Measurements from ENCODE around the gene DMKN. TPM values are rescaled to one million over a fixed set of nuclear protein-coding genes. Genes with fewer than 3 reads are reported as not detected.

The DMKN gene
- polyA plus RNA-seq, 3 donors = not detected

DNA sequence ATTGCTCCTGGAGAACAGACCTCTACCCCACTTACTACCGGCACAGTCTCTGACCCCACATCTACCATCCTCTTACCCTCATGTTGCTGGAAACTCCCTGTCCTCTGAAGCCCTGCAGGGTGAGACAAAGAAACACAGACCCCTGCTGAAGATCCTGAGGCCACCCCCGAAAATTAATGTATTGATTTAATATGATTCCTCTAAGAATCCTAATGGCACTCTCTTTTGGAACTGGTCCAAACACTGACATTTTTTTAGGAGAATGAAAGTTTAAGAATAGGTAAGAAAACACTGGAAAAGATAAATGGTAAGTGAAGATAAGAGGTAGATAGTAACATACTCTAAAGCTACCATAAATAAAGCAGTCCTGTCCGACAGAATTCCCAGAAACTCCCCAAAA, 5.3 kb downstream of the DMKN start:
- H3K27ac ChIP-seq (ENCODE audit: low read depth in 1 of 2, low read length in 2 of 2) = no peak overlapping the region
- 100% methylated on average over 1 of the region's 3 CpGs for whole genome bisulfite sequencing (ENCODE audit: insufficient coverage)
- peaks cover 18 to 46% of the 10 kb centered on the region in 2 donors for H3K27me3 ChIP-seq (ENCODE audit: control insufficient read depth in 2 of 2, insufficient read depth in 2 of 2, low read length in 2 of 2)
- H3K4me3 Mint-ChIP-seq = peak overlapping the region in 1 of 2 donors; percentile 64
- H2AFZ ChIP-seq (ENCODE audit: insufficient read depth, low read depth, low read length, poor library complexity, severe bottlenecking) = no peak overlapping the region
- no peaks in the 10 kb centered on the region for H3K9me3 ChIP-seq (replicated peaks in 1 of 2; ENCODE audit: control insufficient read depth in 1 of 2, insufficient read depth in 1 of 2, low read length in 2 of 2)
- intact Hi-C loops (cut with micrococcal nuclease) = no loop called here
- peaks cover 0 to 2% (median 0%) of the 10 kb centered on the region in 7 donors for H3K9me3 Mint-ChIP-seq
- H3K4me2 ChIP-seq (replicated peaks; ENCODE audit: extremely low read depth, low read length, poor library complexity, severe bottlenecking) = no peak overlapping the region
- H3K79me2 ChIP-seq (ENCODE audit: insufficient read depth, low read length) = no peaks in the 10 kb centered on the region
- H3K4me3 ChIP-seq (replicated peaks in 1 of 3; ENCODE audit: low read depth in 2 of 3, low read length in 3 of 3) = no peak overlapping the region
- no peak for DNase-seq
- peaks cover 7% of the 10 kb centered on the region for H3K4me1 Mint-ChIP-seq
- peaks cover 0 to 1% of the 10 kb centered on the region in 2 donors for H3K36me3 Mint-ChIP-seq
- no peaks in the 10 kb centered on the region for H3K36me3 ChIP-seq (replicated peaks in 1 of 2; ENCODE audit: control insufficient read depth in 1 of 2, insufficient read depth in 2 of 2, low read length in 2 of 2)
- H3K27ac Mint-ChIP-seq = no peak overlapping the region
- H3K9ac ChIP-seq (ENCODE audit: insufficient read depth, low read length, poor library complexity, severe bottlenecking) = no peak overlapping the region
- H4K20me1 ChIP-seq (ENCODE audit: insufficient read depth, low read length) = no peaks in the 10 kb centered on the region
- peaks cover 0 to 4% of the 10 kb centered on the region in 2 donors for H3K4me1 ChIP-seq (ENCODE audit: control insufficient read depth in 1 of 2, insufficient read depth in 2 of 2, low read length in 2 of 2)
- peaks cover 59 to 67% (median 63%) of the 10 kb centered on the region in 3 donors for H3K27me3 Mint-ChIP-seq (ENCODE audit: low read depth in 3 of 3)
- TF ChIP-seq, protein P1, sequence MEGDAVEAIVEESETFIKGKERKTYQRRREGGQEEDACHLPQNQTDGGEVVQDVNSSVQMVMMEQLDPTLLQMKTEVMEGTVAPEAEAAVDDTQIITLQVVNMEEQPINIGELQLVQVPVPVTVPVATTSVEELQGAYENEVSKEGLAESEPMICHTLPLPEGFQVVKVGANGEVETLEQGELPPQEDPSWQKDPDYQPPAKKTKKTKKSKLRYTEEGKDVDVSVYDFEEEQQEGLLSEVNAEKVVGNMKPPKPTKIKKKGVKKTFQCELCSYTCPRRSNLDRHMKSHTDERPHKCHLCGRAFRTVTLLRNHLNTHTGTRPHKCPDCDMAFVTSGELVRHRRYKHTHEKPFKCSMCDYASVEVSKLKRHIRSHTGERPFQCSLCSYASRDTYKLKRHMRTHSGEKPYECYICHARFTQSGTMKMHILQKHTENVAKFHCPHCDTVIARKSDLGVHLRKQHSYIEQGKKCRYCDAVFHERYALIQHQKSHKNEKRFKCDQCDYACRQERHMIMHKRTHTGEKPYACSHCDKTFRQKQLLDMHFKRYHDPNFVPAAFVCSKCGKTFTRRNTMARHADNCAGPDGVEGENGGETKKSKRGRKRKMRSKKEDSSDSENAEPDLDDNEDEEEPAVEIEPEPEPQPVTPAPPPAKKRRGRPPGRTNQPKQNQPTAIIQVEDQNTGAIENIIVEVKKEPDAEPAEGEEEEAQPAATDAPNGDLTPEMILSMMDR (IDR thresholded peaks at IDR 0.05) = no peak

DNA sequence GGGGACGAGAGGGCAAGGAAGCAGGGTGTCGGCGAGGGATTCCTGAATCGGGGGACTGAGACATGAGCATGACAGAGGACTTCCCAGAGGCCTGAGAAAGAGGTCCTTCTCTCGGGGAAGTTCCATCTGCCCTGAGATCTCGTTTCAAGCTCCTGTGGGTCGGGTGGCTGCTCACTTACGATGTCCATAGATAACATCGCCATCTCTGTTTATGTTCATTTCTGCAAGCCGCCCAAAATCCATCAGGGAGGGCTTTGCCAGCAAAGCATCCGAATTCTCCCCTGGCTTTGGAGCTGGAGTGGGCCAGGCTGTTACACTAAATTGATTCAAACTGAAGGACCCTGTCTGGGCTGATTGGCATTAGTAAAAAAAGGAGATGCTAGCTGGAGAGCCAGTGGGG, 5.9 kb downstream of the DMKN start:
- H3K4me1 Mint-ChIP-seq = peaks cover 7% of the 10 kb centered on the region
- H3K9me3 Mint-ChIP-seq = peaks cover 0 to 2% (median 0%) of the 10 kb centered on the region in 7 donors
- no peak overlapping the region for H3K27ac Mint-ChIP-seq
- H3K4me1 ChIP-seq (ENCODE audit: control insufficient read depth in 1 of 2, insufficient read depth in 2 of 2, low read length in 2 of 2) = peaks cover 0 to 4% of the 10 kb centered on the region in 2 donors
- intact Hi-C loops (cut with micrococcal nuclease) = no loop called here
- H3K9ac ChIP-seq (ENCODE audit: insufficient read depth, low read length, poor library complexity, severe bottlenecking) = no peak overlapping the region
- H3K36me3 Mint-ChIP-seq = peaks cover 0 to 1% of the 10 kb centered on the region in 2 donors
- DNase-seq = no peak
- H3K4me3 Mint-ChIP-seq = peak overlapping the region in 1 of 2 donors; percentile 64
- no peaks in the 10 kb centered on the region for H3K9me3 ChIP-seq (replicated peaks in 1 of 2; ENCODE audit: control insufficient read depth in 1 of 2, insufficient read depth in 1 of 2, low read length in 2 of 2)
- no peak overlapping the region for H2AFZ ChIP-seq (ENCODE audit: insufficient read depth, low read depth, low read length, poor library complexity, severe bottlenecking)
- no peak overlapping the region for H3K4me3 ChIP-seq (replicated peaks in 1 of 3; ENCODE audit: low read depth in 2 of 3, low read length in 3 of 3)
- H3K79me2 ChIP-seq (ENCODE audit: insufficient read depth, low read length) = no peaks in the 10 kb centered on the region
- TF ChIP-seq, protein P1 (IDR thresholded peaks at IDR 0.05) = no peak
- no peak overlapping the region for H3K27ac ChIP-seq (ENCODE audit: low read depth in 1 of 2, low read length in 2 of 2)
- WGBS (ENCODE audit: insufficient coverage) = 91% methylated on average over 11 of the region's 11 CpGs
- no peaks in the 10 kb centered on the region for H4K20me1 ChIP-seq (ENCODE audit: insufficient read depth, low read length)
- H3K27me3 Mint-ChIP-seq (ENCODE audit: low read depth in 3 of 3) = peaks cover 55 to 65% (median 60%) of the 10 kb centered on the region in 3 donors
- H3K36me3 ChIP-seq (replicated peaks in 1 of 2; ENCODE audit: control insufficient read depth in 1 of 2, insufficient read depth in 2 of 2, low read length in 2 of 2) = no peaks in the 10 kb centered on the region
- H3K4me2 ChIP-seq (replicated peaks; ENCODE audit: extremely low read depth, low read length, poor library complexity, severe bottlenecking) = no peak overlapping the region
- H3K27me3 ChIP-seq (ENCODE audit: control insufficient read depth in 2 of 2, insufficient read depth in 2 of 2, low read length in 2 of 2) = peaks cover 18 to 46% of the 10 kb centered on the region in 2 donors
